GM19099 (cell line): ENCODE measurements around the gene IZUMO1.

Experiments
- POLR2A ChIP-seq: IDR thresholded peaks from 3 replicates; pipeline ENCODE4 v1.6.1; 2011; ENCODE audit warnings: low read depth; ENCODE audit not compliant: insufficient read length; ENCODE audit errors: extremely low read depth

IZUMO1 gene

GRCh38 chr19:48711106-48711662 is 35.5 kb downstream of the IZUMO1 start:
- no peak for TF ChIP-seq POLR2A

GRCh38 chr19:48708471-48708870 is 38.2 kb downstream of the IZUMO1 start:
- TF ChIP-seq POLR2A = no peak

DNA sequence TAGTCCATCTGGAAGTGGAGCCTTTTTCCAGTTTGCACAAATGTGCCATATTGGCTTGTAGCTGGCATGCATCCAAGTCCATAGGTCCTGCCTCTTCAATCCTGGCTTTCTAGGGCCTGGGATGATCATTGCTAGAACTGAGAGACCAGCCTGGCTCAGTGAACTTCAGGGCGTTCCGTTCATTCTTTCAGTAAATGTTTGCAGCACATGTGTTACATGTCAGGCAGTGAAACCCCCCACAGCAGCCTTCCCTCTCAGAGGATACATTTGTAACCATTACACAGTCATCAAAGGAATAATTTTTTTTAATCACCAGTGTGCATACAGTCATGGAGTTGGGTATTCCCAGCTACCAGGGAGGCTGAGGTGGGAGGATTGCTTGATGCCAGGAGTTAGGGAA is 41.3 kb downstream of the IZUMO1 start:
- TF ChIP-seq POLR2A = no peak

- no peak for TF ChIP-seq POLR2A
These were observed 43.4 kb downstream of the IZUMO1 start for GRCh38 chr19:48703316-48703715.

GRCh38 chr19:48702701-48703100 is 44.0 kb downstream of the IZUMO1 start:
- no peak for TF ChIP-seq POLR2A

- TF ChIP-seq POLR2A = no peak
These were observed 48.7 kb downstream of the IZUMO1 start for GRCh38 chr19:48698046-48698445.

DNA sequence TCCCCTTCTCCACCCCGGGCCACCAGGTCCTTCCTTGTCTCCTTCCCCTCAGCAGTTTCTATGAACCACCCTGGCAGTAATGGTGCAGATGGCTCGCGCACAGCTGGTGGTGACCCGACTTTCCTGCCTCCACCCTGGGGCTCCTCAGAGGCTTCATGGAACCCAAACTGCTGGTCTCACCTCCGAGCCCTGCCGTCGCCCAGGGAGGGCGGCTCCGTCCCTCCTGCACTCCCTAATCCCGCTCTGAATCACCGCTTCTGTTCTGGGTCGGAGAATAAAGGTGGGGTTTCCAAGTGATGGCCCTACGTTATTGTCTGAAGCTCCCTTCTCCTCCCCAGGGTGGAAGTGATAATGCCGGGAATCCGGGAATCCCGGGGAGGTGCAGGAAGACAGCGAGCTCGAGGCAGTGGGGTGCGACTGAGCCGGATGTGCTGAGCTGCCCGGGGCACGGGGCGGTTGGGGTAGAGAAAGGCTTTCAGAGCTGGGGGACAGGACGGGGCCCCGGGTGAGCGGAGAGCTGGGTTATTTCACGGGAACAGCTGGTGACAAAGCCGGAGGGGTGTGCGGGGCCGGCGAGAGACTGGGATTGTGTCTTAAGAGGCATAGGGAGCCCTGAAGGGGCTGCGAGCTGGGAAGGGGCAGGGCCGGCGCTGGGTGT is 50.2 kb downstream of the IZUMO1 start:
- TF ChIP-seq POLR2A = no peak

DNA sequence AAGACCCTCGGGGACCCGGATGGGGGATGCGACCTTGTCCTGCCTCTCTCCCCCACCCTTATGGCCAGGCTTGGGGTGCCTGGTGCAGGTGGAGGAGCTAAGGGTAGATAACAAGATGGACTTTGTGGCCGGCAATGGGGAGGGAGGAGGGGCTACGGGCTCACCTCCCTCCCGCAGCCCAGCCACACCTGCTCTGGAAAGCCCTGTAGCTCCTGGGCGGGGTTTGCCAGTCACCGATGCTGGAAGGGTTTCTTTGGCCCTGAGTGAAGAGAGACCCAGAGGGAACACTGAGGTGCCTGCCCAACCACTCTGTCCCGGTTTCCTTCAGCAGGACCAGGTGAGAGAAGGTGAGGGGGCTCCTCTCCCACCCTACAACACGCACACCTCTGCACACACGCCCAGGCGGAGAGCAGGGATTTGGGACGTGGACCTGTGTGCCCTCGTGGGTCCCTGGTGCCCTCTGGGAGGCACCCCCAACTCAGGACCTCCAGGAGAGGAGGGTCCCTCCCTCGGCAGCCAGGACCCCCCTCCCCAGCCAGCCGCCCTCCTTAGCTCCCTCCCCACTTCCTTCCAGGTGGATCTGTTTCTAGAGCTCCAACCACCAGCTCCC is 50.9 kb downstream of the IZUMO1 start, which contains the start of gene FUT2:
TSS of gene FUT2 (plus strand) at position 229 of the 610 bp plus-strand sequence. CDS start 6,986 bp downstream, outside the sequence.
- no peak for TF ChIP-seq POLR2A
